PC-9 (cell line): ENCODE data around the gene RYR1. TPM values are rescaled to one million over a fixed set of nuclear protein-coding genes. Genes with fewer than 3 reads are reported as not detected.

ENCODE experiments used
- Bru-seq: library from RNA; stranded (reverse); fragments of 400-500 nt; gene quantifications from one replicate; lab custom pipeline; 2021; lab: Mats Ljungman, UMichigan
- BruChase-seq, 2 experiments: library from RNA; stranded (reverse); fragments of 400-500 nt; gene quantifications; one replicate each; lab custom pipeline; 2021; lab: Mats Ljungman, UMichigan
- BruUV-seq: library from RNA; stranded (reverse); fragments of 400-500 nt; replicated peaks from 2 replicates; lab custom pipeline; 2021; lab: Mats Ljungman, UMichigan
- CTCF ChIA-PET: fragments of 300-600 bp; sonication (Branson Sonifier 250); formaldehyde crosslinking; loops from one replicate; lab custom pipeline; 2022; ENCODE audit warnings: antibody characterized with exemption; lab: Charles Lee
- POLR2A ChIA-PET: fragments of 300-600 bp; sonication (Branson Sonifier 250); formaldehyde crosslinking; loops from one replicate; lab custom pipeline; 2022; ENCODE audit warnings: antibody characterized with exemption; ENCODE audit not compliant: unreplicated experiment; lab: Charles Lee
- DNase-seq, 2 experiments: peaks; one replicate each; pipeline versions ENCODE4 v3.0.0 to v3.0.0-alpha.2; 2015 to 2022; ENCODE audit warnings: mixed read lengths in 1 of 2
- H2AFZ ChIP-seq: fragments of 200-600 bp; sonication (generic); 2 replicates; pipeline ENCODE4 v1.8.1; 2017; ENCODE audit warnings: antibody characterized with exemption
- H3F3A ChIP-seq: fragments of 200-600 bp; sonication (generic); 2 replicates; pipeline ENCODE4 v1.8.1; 2017; ENCODE audit warnings: antibody characterized with exemption, mild to moderate bottlenecking, low read depth; ENCODE audit not compliant: insufficient read depth
- H3K27ac ChIP-seq: fragments of 200-600 bp; sonication (generic); 2 replicates; pipeline ENCODE4 v1.6.1; 2016; ENCODE audit warnings: mixed run types
- H3K27me3 ChIP-seq: fragments of 200-600 bp; sonication (generic); 2 replicates; pipeline ENCODE4 v1.6.1; 2016; ENCODE audit warnings: low read depth, mixed run types; ENCODE audit not compliant: insufficient read depth
- H3K36me3 ChIP-seq: fragments of 200-600 bp; sonication (generic); 2 replicates; pipeline ENCODE4 v1.6.1; 2016; ENCODE audit warnings: low read depth, mixed run types
- H3K4me1 ChIP-seq: fragments of 200-600 bp; sonication (generic); replicated peaks from 2 replicates; pipeline ENCODE4 v1.6.1; 2016; ENCODE audit warnings: mixed run types; ENCODE audit not compliant: insufficient read depth
- H3K4me2 ChIP-seq: fragments of 200-600 bp; sonication (generic); 2 replicates; pipeline ENCODE4 v1.6.1; 2017; ENCODE audit warnings: mixed run types
- H3K4me3 ChIP-seq: fragments of 200-600 bp; sonication (generic); 2 replicates; pipeline ENCODE4 v1.6.1; 2016; ENCODE audit warnings: mixed run types
- H3K79me2 ChIP-seq: fragments of 200-600 bp; sonication (generic); 2 replicates; pipeline ENCODE4 v1.6.1; 2017; ENCODE audit warnings: low read depth, mixed run types
- H3K9me2 ChIP-seq: fragments of 200-600 bp; sonication (generic); 2 replicates; pipeline ENCODE4 v1.8.1; 2017; ENCODE audit warnings: mild to moderate bottlenecking; ENCODE audit not compliant: insufficient read depth
- H3K9me3 ChIP-seq: fragments of 200-600 bp; sonication (generic); 2 replicates; pipeline ENCODE4 v1.8.1; 2016; ENCODE audit warnings: low read depth; ENCODE audit not compliant: insufficient read depth
- H4K20me1 ChIP-seq: fragments of 200-600 bp; sonication (generic); 2 replicates; pipeline ENCODE4 v1.8.1; 2017; ENCODE audit not compliant: insufficient read depth
- CTCF ChIP-seq: fragments of 200-600 bp; sonication (generic); conservative IDR thresholded peaks from 2 replicates; pipeline ENCODE4 v1.6.1; 2017; ENCODE audit warnings: mixed run types, antibody characterized with exemption, mild to moderate bottlenecking, moderate library complexity
- EZH2 ChIP-seq: fragments of 200-600 bp; sonication (generic); IDR thresholded peaks from 2 replicates; pipeline ENCODE4 v1.8.0; 2017; ENCODE audit warnings: antibody characterized with exemption, low read depth
- intact Hi-C: fragments of 100-400 bp; cut with micrococcal nuclease; formaldehyde crosslinking; loops from one replicate; pipeline ENCODE4 v1.10.0; 2022; ENCODE audit not compliant: unreplicated experiment
- long read RNA-seq: library from polyadenylated mRNA; stranded (forward); transcript quantifications from one replicate; pipeline ENCODE4 v2.0.0, GENCODE V29; 2022
- total RNA-seq: library from RNA; stranded (reverse); gene quantifications from 2 replicates; pipeline ENCODE4 v1.2.3, GENCODE V29; 2021

RYR1 gene
- total RNA-seq (1.0 and 1.5 TPM in 2 replicates), Bru-seq, nascent RNA (percentile 6 among the genes with signal in this experiment), BruChase-seq, experiment 1, labeled RNA remaining after a 2-hour chase (percentile 7 among the genes with signal in this experiment), BruChase-seq, experiment 2, labeled RNA remaining after a 6-hour chase (percentile 8 among the genes with signal in this experiment)
- long read RNA-seq = 0 reads

- Histone ChIP-seq H3K9me3 (no peaks in the 10 kb centered on the region), H2AFZ (no peak within 1 kb of the TSS), H3K4me3 (no peak within 1 kb of the TSS), H3K4me2 (no peak within 1 kb of the TSS), H3F3A (no peaks in the 10 kb centered on the region), H3K36me3 (no peaks in the 10 kb centered on the region), H3K4me1 (no peaks in the 10 kb centered on the region), H3K9me2 (no peaks in the 10 kb centered on the region), H3K27ac (no peak within 1 kb of the TSS), H4K20me1 (no peaks in the 10 kb centered on the region), H3K27me3 (peaks cover 3% of the 10 kb centered on the region; the same call in 1 of the 2 replicates), H3K79me2 (no peaks in the 10 kb centered on the region)
- BruUV-seq = no TSS peak
- peak in 1 of 2 experiments; percentile 17 for DNase-seq
- CTCF ChIA-PET = no interaction called here
- POLR2A ChIA-PET = no interaction called here
- intact Hi-C loops = no loop called here
- TF ChIP-seq EZH2 = no peak
- no peak for TF ChIP-seq CTCF
Observed at GRCh38 chr19:38433268-38433733, at the start of gene RYR1. RYR1 (plus strand) TSS chr19:38433691; CDS start chr19:38433830, 139 bp downstream.

DNA sequence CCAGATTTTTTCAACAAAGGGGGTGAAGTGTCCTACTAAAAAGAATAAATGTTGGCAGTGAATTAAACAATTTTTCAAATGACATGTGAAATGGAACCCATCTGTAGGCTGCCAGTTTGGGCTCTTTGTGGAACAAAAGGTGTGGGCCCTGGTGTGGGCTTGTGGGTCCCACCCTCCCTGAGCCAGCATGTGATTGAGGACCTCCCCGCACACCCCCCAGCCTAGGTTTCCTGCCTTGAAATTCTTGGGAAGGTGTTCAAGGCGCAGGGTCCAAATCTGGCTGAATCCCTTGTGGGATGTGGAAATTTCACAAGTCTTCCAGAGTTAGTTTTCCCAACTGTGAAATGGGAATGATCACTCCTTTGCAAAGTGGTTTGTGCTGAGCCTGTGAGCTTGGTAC is 49.7 kb upstream of the RYR1 start:
- H4K20me1 ChIP-seq = peaks cover 9% of the 10 kb centered on the region
- no peaks in the 10 kb centered on the region for H3K9me3 ChIP-seq
- DNase-seq = no peak
- BruUV-seq = no TSS peak
- H3K9me2 ChIP-seq = no peaks in the 10 kb centered on the region
- peaks cover 17% of the 10 kb centered on the region; the same call in 1 of the 2 replicates for H3F3A ChIP-seq
- TF ChIP-seq CTCF = no peak
- no peak for TF ChIP-seq EZH2
- no peak overlapping the region for H3K27ac ChIP-seq
- H2AFZ ChIP-seq = no peak overlapping the region
- no peaks in the 10 kb centered on the region for H3K4me1 ChIP-seq
- H3K4me2 ChIP-seq = no peak overlapping the region
- no peaks in the 10 kb centered on the region for H3K79me2 ChIP-seq
- CTCF ChIA-PET = no interaction called here
- intact Hi-C loops = loop anchor here (10.0 kb wide), 1 partner anchor 479 kb away; the partner anchor contains the start of genes SIPA1L3 and WDR87
- peaks cover 23% of the 10 kb centered on the region; the same call in 1 of the 2 replicates for H3K36me3 ChIP-seq
- POLR2A ChIA-PET = no interaction called here
- H3K4me3 ChIP-seq = no peak overlapping the region
- H3K27me3 ChIP-seq = no peaks in the 10 kb centered on the region

GRCh38 chr19:38384209-38385027 is 49.1 kb upstream of the RYR1 start:
- intact Hi-C loops = loop anchor here (5.0 to 10.0 kb wide), 2 partner anchors 152 to 480 kb away; partner anchors contain the start of genes SIPA1L3 and WDR87
- H3K79me2 ChIP-seq = no peaks in the 10 kb centered on the region
- ChIA-PET CTCF (no interaction called here), POLR2A (no interaction called here)
- peaks cover 7% of the 10 kb centered on the region; the same call in 1 of the 2 replicates for H3K4me1 ChIP-seq
- H3K36me3 ChIP-seq = peaks cover 16% of the 10 kb centered on the region; the same call in 1 of the 2 replicates
- H2AFZ ChIP-seq = no peak overlapping the region
- no peak for TF ChIP-seq EZH2
- no TSS peak for BruUV-seq
- DNase-seq = no peak
- no peaks in the 10 kb centered on the region for H3K27me3 ChIP-seq
- H3K4me3 ChIP-seq = no peak overlapping the region
- peaks cover 6% of the 10 kb centered on the region; the same call in 1 of the 2 replicates for H4K20me1 ChIP-seq
- no peak overlapping the region for H3K4me2 ChIP-seq
- H3K27ac ChIP-seq = no peak overlapping the region
- H3K9me3 ChIP-seq = no peaks in the 10 kb centered on the region
- peaks cover 22% of the 10 kb centered on the region; the same call in 1 of the 2 replicates for H3F3A ChIP-seq
- no peaks in the 10 kb centered on the region for H3K9me2 ChIP-seq
